HepG2 (cell line): Measurements from ENCODE around the gene PLP1. TPM values are rescaled to one million over a fixed set of nuclear protein-coding genes. Genes with fewer than 3 reads are reported as not detected.

ENCODE experiments used
- ATAC-seq: fragments of 200-7000 bp; cut with Tn5 transposase; 3 replicates; pipeline ENCODE4 v1.9.1; 2020; ENCODE audit warnings: mild to moderate bottlenecking, moderate library complexity
- BruUV-seq: library from RNA; stranded (reverse); fragments of 400-500 nt; replicated peaks from 2 replicates; lab custom pipeline; 2021; lab: Mats Ljungman, UMichigan
- CTCF ChIA-PET: fragments of 300-600 bp; formaldehyde crosslinking; extraction: SDS; loops from one replicate; lab custom pipeline; 2021; ENCODE audit warnings: low total read pairs, inconsistent platforms, low intra/inter-chr PET ratio; lab: Yijun Ruan, JAX
- POLR2A ChIA-PET: fragments of 350-600 bp; sonication (Branson Sonifier 250); formaldehyde crosslinking; loops from one replicate; lab custom pipeline; 2020; ENCODE audit warnings: antibody characterized with exemption, inconsistent platforms; lab: Yijun Ruan, JAX
- DNase-seq: peaks from one replicate; pipeline ENCODE4 v3.0.0-alpha.2; 2015; ENCODE audit warnings: low spot score
- FAIRE-seq: peaks from 3 replicates; lab custom pipeline; 2011; peaks lifted over from hg19 to GRCh38; lab: Jason Lieb, UNC
- H2AFZ ChIP-seq: one replicate; pipeline ENCODE4 v1.6.1; 2011; ENCODE audit warnings: low read length, inconsistent platforms
- H3K27ac ChIP-seq: fragments of 300-600 bp; 3 replicates; pipeline ENCODE4 v1.8.0; 2011; ENCODE audit warnings: mixed run types, mild to moderate bottlenecking, mixed read lengths, low read length, inconsistent platforms; ENCODE audit not compliant: insufficient read depth; ENCODE audit errors: extremely low read length
- H3K27me3 ChIP-seq, 2 experiments: fragments of 200-600 bp in 1 of 2; 2 replicates in 1 of 2; 3 replicates in 1 of 2; pipeline versions ENCODE4 v1.6.0 to v1.8.0; 2011; ENCODE audit warnings: low read length in 2 of 2, mild to moderate bottlenecking in 2 of 2, moderate library complexity in 2 of 2, inconsistent platforms in 1 of 2; ENCODE audit not compliant: insufficient read depth in 2 of 2, control insufficient read depth in 1 of 2
- H3K36me3 ChIP-seq, 2 experiments: fragments of 200-600 bp in 1 of 2; replicated peaks in 1 of 2; 2 replicates in 1 of 2; 3 replicates in 1 of 2; pipeline versions ENCODE4 v1.5.1 to v1.8.0; 2011; ENCODE audit warnings: low read length in 2 of 2, inconsistent platforms in 1 of 2; ENCODE audit not compliant: insufficient read depth in 2 of 2, control insufficient read depth in 1 of 2
- H3K4me1 ChIP-seq: 2 replicates; pipeline ENCODE4 v1.5.1; 2012; ENCODE audit warnings: low read length, inconsistent platforms; ENCODE audit not compliant: insufficient read depth
- H3K4me2 ChIP-seq: 2 replicates; pipeline ENCODE4 v1.6.0; 2011; ENCODE audit warnings: low read depth, low read length, inconsistent platforms
- H3K4me3 ChIP-seq, 3 experiments: fragments of 200-600 bp in 1 of 3; sonication (generic), shearing (Covaris generic) in 1 of 3; replicated peaks in 1 of 3; 2 replicates each; pipeline ENCODE4 v1.5.1; 2011 to 2016; ENCODE audit warnings: low read length in 3 of 3, inconsistent platforms in 2 of 3, low read depth in 2 of 3, mild to moderate bottlenecking in 2 of 3, control low read depth in 1 of 3, mixed read lengths in 1 of 3; ENCODE audit not compliant: insufficient read depth in 1 of 3
- H3K79me2 ChIP-seq: one replicate; pipeline ENCODE4 v1.6.1; 2011; ENCODE audit warnings: low read length, inconsistent platforms; ENCODE audit not compliant: insufficient read depth
- H3K9ac ChIP-seq: 2 replicates; pipeline ENCODE4 v1.6.0; 2011; ENCODE audit warnings: mild to moderate bottlenecking, low read depth, low read length, inconsistent platforms; ENCODE audit not compliant: insufficient read depth
- H3K9me3 ChIP-seq: 2 replicates; pipeline ENCODE4 v1.5.1; 2012; ENCODE audit warnings: mild to moderate bottlenecking, low read length
- H4K20me1 ChIP-seq: 2 replicates; pipeline ENCODE4 v1.6.0; 2011; ENCODE audit warnings: inconsistent platforms, mild to moderate bottlenecking, low read length, moderate library complexity; ENCODE audit not compliant: insufficient read depth
- AHDC1 ChIP-seq: sonication (generic); formaldehyde crosslinking; IDR thresholded peaks from 2 replicates; pipeline ENCODE4 v1.5.1; 2020; ENCODE audit warnings: mild to moderate bottlenecking, missing genetic modification reagents, borderline replicate concordance
- E2F5 ChIP-seq: sonication (generic); formaldehyde crosslinking; conservative IDR thresholded peaks from 2 replicates; pipeline ENCODE4 v1.4.0; 2020; ENCODE audit warnings: missing genetic modification reagents
- PAWR ChIP-seq: sonication (generic); formaldehyde crosslinking; IDR thresholded peaks from 2 replicates; pipeline ENCODE4 v1.4.0; 2020; ENCODE audit warnings: missing genetic modification reagents, mild to moderate bottlenecking, borderline replicate concordance
- SP5 ChIP-seq: IDR thresholded peaks from 2 replicates; pipeline ENCODE4 v1.6.1; 2016; ENCODE audit warnings: low read depth, borderline replicate concordance
- ZNF256 ChIP-seq: sonication (generic); formaldehyde crosslinking; conservative IDR thresholded peaks from 2 replicates; pipeline ENCODE4 v1.4.0; 2020; ENCODE audit warnings: missing genetic modification reagents
- ZNF292 ChIP-seq: sonication (generic); formaldehyde crosslinking; IDR thresholded peaks from 2 replicates; pipeline ENCODE4 v1.8.1; 2022; ENCODE audit warnings: mild to moderate bottlenecking, low read depth, missing genetic modification reagents, borderline replicate concordance
- WGBS: methylation state at CpG from one replicate; pipeline ENCODE4 v1.1.6; 2017; ENCODE audit warnings: low lambda C conversion rate; 5-methylcytosine and 5-hydroxymethylcytosine counted together
- in situ Hi-C: cut with HindIII; loops from 2 replicates; pipeline ENCODE4 v1.10.0; 2017; ENCODE audit warnings: low pct_unique_long_range_greater_than_20kb; ENCODE audit not compliant: extremely low pct_ligation_motif_present
- intact Hi-C: fragments of 100-400 bp; cut with micrococcal nuclease; formaldehyde crosslinking; loops from one replicate; pipeline ENCODE4 v1.10.0; 2022; ENCODE audit not compliant: unreplicated experiment
- polyA plus RNA-seq, 8 experiments: library from polyadenylated mRNA; depleted of rRNA in 3 of 8; stranded (reverse) in 7 of 8; unstranded in 1 of 8; fragments of >200 nt; fragmentation: Illumina TruSeq in 4 of 8; extraction: Trizol in 4 of 8; gene quantifications; 2 replicates each; pipeline versions ENCODE4 v1.2.1 to v1.2.3, GENCODE V29; 2011 to 2016; ENCODE audit warnings: low read depth in 4 of 8, missing spikeins in 1 of 8, mixed read lengths in 1 of 8; ENCODE audit not compliant: insufficient read depth in 1 of 8
- total RNA-seq, 5 experiments: library from RNA; depleted of rRNA; stranded (reverse); fragments of >200 nt; fragmentation: Illumina TruSeq; extraction: Trizol; gene quantifications; 2 replicates each; pipeline ENCODE4 v1.2.3, GENCODE V29; 2016; ENCODE audit warnings: low read depth in 1 of 5

The PLP1 gene
- total and polyA plus RNA-seq, 2 of the 13 experiments (the other 11 are each of a cell fraction or from before 2014, with no cell fraction given): 0.15 to 0.27 TPM

GRCh38 chrX:103739421-103739820, 37.2 kb upstream of the PLP1 start:
- intact Hi-C loops: no loop called here

More at GRCh38 chrX:103739421-103739820, 37.2 kb upstream of the PLP1 start:
- no peaks in the 10 kb centered on the region for H3K79me2 ChIP-seq
- TF ChIP-seq SP5 (no peak), ZNF292 (CRISPR knock-in tag) (no peak), ZNF256 (no peak), AHDC1 (CRISPR knock-in tag) (no peak), E2F5 (no peak), PAWR (CRISPR knock-in tag) (no peak)
- ATAC-seq: no peak
- in situ Hi-C loops: no loop called here
- H3K4me1 ChIP-seq: no peaks in the 10 kb centered on the region
- 0% methylated on average over 1 of the region's 1 CpG for WGBS
- BruUV-seq: no TSS peak
- CTCF ChIA-PET: no interaction called here
- H3K27ac ChIP-seq: no peak overlapping the region
- no peak overlapping the region for H3K4me3 ChIP-seq
- no peaks in the 10 kb centered on the region for H3K27me3 ChIP-seq
- H2AFZ ChIP-seq: no peak overlapping the region
- H3K4me2 ChIP-seq: no peak overlapping the region
- no peak for FAIRE-seq
- POLR2A ChIA-PET: no interaction called here
- H4K20me1 ChIP-seq: no peaks in the 10 kb centered on the region
- no peak for DNase-seq
- no peaks in the 10 kb centered on the region for H3K36me3 ChIP-seq
- no peaks in the 10 kb centered on the region for H3K9me3 ChIP-seq
- no peak overlapping the region for H3K9ac ChIP-seq
